ENCODE results near the gene SRRM4. TPM values are rescaled to one million over a fixed set of nuclear protein-coding genes. Genes with fewer than 3 reads are reported as not detected.

SRRM4 gene
- total RNA-seq, 3 donors from 2014 or later, result 0.32 TPM; not detected in 2

GRCh38 chr12:119158402-119158801, 177.1 kb downstream of the SRRM4 start:
- H3K4me3 ChIP-seq, result no peak overlapping the region
- no peaks in the 10 kb centered on the region for H3K9me3 ChIP-seq
- no peak for TF ChIP-seq CTCF (IDR thresholded peaks at IDR 0.05)
- no peaks in the 10 kb centered on the region for H3K4me1 ChIP-seq (ENCODE audit: low read depth)
- intact Hi-C loops (cut with DNase I, micrococcal nuclease), result no loop called here
- no peak for ATAC-seq
- no peaks in the 10 kb centered on the region for H3K36me3 ChIP-seq (ENCODE audit: low read depth)
- DNase-seq, result no peak

GRCh38 chr12:119159844-119160243, 178.5 kb downstream of the SRRM4 start:
- intact Hi-C loops (cut with DNase I, micrococcal nuclease), result no loop called here
- no peak for DNase-seq
- ATAC-seq, result no peak
- Histone ChIP-seq H3K9me3 (no peaks in the 10 kb centered on the region), H3K4me3 (no peak overlapping the region), H3K4me1 (ENCODE audit: low read depth) (no peaks in the 10 kb centered on the region), H3K36me3 (ENCODE audit: low read depth) (no peaks in the 10 kb centered on the region)
- no peak for TF ChIP-seq CTCF (IDR thresholded peaks at IDR 0.05)

- intact Hi-C loops (cut with DNase I, micrococcal nuclease), result no loop called here
- no peak for DNase-seq
- Histone ChIP-seq H3K4me1 (ENCODE audit: low read depth) (no peaks in the 10 kb centered on the region), H3K4me3 (no peak overlapping the region), H3K9me3 (no peaks in the 10 kb centered on the region), H3K36me3 (ENCODE audit: low read depth) (no peaks in the 10 kb centered on the region)
- TF ChIP-seq CTCF (IDR thresholded peaks at IDR 0.05), result no peak
- ATAC-seq, result no peak
Measured at GRCh38 chr12:119167902-119168301, 186.6 kb downstream of the SRRM4 start.

- Histone ChIP-seq H3K4me3 (no peak overlapping the region), H3K36me3 (ENCODE audit: low read depth) (no peaks in the 10 kb centered on the region), H3K9me3 (no peaks in the 10 kb centered on the region), H3K4me1 (ENCODE audit: low read depth) (no peaks in the 10 kb centered on the region)
- intact Hi-C loops (cut with DNase I, micrococcal nuclease), result no loop called here
- no peak for TF ChIP-seq CTCF (IDR thresholded peaks at IDR 0.05)
- DNase-seq (no peak), ATAC-seq (no peak)
Measured at GRCh38 chr12:119168721-119169120, 187.4 kb downstream of the SRRM4 start.

GRCh38 chr12:119169150-119169549, 187.8 kb downstream of the SRRM4 start:
- H3K4me3 ChIP-seq, result no peak overlapping the region
- no peaks in the 10 kb centered on the region for H3K9me3 ChIP-seq
- ATAC-seq, result no peak
- no peaks in the 10 kb centered on the region for H3K4me1 ChIP-seq (ENCODE audit: low read depth)
- no peaks in the 10 kb centered on the region for H3K36me3 ChIP-seq (ENCODE audit: low read depth)
- no peak for DNase-seq
- TF ChIP-seq CTCF (IDR thresholded peaks at IDR 0.05), result no peak
- intact Hi-C loops (cut with DNase I, micrococcal nuclease), result no loop called here

GRCh38 chr12:119171291-119171690, 189.9 kb downstream of the SRRM4 start:
- Histone ChIP-seq H3K4me3 (no peak overlapping the region), H3K36me3 (ENCODE audit: low read depth) (no peaks in the 10 kb centered on the region), H3K4me1 (ENCODE audit: low read depth) (no peaks in the 10 kb centered on the region), H3K9me3 (no peaks in the 10 kb centered on the region)
- DNase-seq, result no peak
- intact Hi-C loops (cut with DNase I, micrococcal nuclease), result no loop called here
- no peak for TF ChIP-seq CTCF (IDR thresholded peaks at IDR 0.05)
- no peak for ATAC-seq
